GM21360 (cell line): ENCODE results near the gene SRGAP2B.
A peak's percentile ranks its signal among the peaks of the same experiment; 100 is the strongest.
"Not testable (repeated sequence)": the region's sequence is repeated elsewhere in the genome, so short reads cannot be mapped to it uniquely, and the experiment has no call there.

ENCODE experiments used
- ATAC-seq: cut with Tn5 transposase; IDR thresholded peaks from one replicate; pipeline ENCODE4 v1.9.1; 2021; ENCODE audit warnings: mild to moderate bottlenecking, moderate library complexity; ENCODE audit not compliant: unreplicated experiment

Gene SRGAP2B

GRCh38 chr1:144961604-144962583, 133.2 kb downstream of the SRGAP2B start:
- not testable (repeated sequence) for ATAC-seq

DNA sequence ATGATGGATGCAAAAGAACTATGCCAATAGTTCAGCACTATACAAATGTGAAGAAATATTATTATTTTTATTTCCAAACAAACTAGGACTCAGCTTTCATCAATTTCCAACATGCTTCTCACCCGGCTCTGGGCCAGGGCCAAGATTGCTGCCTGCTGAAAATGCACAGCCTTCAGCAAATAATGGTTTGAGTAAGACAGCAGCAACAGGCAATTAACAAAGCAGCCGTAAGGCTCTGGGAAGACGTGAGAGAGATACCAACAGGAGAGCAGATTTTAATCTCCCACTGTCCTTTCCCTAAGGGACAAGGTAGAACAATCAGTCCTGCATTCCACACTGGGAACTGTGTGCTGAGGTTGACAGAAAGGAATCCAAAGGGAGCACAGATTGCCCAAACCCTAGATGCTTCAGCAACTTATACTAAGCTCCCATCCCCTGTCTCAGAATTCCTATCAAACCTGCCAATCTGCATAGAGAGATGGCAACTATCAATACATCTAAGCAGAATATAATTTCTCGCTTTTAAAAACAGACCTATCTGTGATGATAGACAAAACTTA, 134.1 kb downstream of the SRGAP2B start:
- not testable (repeated sequence) for ATAC-seq

DNA sequence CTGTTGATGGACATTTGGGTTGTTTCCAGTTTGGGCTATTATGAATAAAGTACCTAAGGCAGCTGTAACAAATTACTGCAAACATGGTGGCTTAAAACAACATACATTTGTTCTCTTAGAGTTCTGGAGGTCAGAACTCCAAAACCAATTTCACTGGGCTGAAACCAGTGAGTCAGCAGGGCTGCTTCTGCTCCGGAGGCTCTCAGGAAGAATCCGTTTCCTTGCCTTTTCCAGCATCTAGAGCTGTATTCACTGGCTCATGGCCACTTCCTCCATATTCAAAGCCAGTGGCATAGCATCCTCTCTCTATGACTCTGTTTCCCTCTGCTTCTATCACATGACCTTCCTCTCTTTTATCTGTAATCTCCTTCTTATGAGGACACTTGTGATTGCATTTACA, 146.7 kb downstream of the SRGAP2B start:
- not testable (repeated sequence) for ATAC-seq

DNA sequence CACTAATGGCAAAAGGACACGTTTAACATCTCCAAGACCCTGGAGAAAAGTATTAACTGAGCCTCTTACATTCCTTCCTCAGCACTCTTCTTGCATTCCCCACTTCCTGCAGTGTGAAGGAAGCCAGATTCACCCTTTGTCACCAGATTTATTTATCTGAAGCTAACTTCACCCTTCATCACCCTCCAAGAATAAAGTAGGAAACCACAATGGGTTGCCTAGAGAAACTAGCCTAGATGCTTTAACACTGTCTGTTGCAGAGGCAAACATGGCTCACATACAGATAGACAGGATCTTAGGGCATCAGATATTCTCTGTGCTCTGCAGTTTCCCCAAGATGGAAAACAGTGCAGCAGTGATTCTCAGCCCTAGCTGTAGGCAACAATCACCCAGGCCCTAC, 147.6 kb downstream of the SRGAP2B start:
- not testable (repeated sequence) for ATAC-seq

- not testable (repeated sequence) for ATAC-seq
Observed at GRCh38 chr1:144946525-144947480, 148.3 kb downstream of the SRGAP2B start.

DNA sequence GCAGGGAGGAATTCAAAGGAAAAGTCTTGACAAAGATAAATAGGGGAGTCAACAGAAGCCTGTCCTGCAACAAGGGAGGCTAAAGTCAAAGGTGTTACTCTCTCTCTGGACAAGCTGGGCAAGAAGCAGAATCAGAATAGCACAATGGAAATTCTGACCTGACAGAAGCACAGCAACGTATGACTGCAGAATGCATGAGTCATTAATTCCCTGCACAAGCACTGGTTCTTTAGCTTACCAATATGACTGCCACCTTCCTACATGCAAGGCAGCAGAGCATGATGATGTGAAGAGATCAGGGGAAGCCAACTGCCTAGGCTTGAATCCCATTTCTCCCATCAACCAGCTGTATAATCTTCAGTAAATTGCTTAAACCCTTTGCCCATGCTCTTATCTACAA, 153.4 kb downstream of the SRGAP2B start:
- not testable (repeated sequence) for ATAC-seq

- peak; percentile 67 for ATAC-seq
Observed at GRCh38 chr1:144940054-144940453, 155.1 kb downstream of the SRGAP2B start.

GRCh38 chr1:144938627-144939026, 156.5 kb downstream of the SRGAP2B start:
- not testable (repeated sequence) for ATAC-seq

GRCh38 chr1:144936186-144936732, 158.9 kb downstream of the SRGAP2B start:
- not testable (repeated sequence) for ATAC-seq

DNA sequence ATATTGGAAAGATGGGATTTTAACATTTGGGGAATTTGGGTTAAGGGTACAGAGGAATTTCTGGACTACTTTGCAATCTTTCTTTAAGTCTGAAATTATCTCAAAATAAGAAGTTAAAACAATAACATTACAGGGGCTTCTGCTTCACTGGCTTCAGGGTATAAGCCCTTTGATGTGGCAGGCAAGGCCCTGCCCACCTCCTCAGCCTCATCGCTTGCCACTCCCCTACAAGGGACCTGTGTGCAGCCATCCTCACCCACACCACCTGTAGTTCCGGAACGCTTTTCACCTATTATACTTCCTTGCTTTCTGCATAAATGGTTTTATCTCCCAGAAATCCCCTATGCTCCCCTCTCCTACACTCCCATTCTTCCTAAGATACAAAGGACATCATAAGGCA, 159.8 kb downstream of the SRGAP2B start:
- not testable (repeated sequence) for ATAC-seq

- not testable (repeated sequence) for ATAC-seq
Observed at GRCh38 chr1:144933014-144933413, 162.1 kb downstream of the SRGAP2B start.

DNA sequence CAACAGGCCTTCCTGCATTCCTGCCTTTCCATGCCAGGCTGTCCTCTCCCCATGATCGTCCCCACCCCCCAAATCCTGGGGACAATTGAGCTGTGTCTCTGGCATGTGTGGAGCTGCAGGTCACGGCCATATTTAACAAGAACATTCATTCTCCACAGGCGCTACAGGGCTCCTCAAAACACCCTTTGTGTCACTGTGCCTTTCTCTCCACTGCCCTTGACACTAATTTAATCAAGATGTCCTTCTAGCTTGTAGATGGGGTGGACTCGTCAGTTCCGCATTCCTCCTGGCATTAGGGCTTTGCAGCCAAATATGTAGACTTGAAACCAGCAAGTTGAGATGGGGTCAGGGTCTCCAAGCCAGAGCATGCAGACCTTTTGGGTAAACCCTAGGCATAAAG, 163.0 kb downstream of the SRGAP2B start:
- ATAC-seq = not testable (repeated sequence)

GRCh38 chr1:144931553-144931952, 163.6 kb downstream of the SRGAP2B start:
- ATAC-seq = not testable (repeated sequence)

DNA sequence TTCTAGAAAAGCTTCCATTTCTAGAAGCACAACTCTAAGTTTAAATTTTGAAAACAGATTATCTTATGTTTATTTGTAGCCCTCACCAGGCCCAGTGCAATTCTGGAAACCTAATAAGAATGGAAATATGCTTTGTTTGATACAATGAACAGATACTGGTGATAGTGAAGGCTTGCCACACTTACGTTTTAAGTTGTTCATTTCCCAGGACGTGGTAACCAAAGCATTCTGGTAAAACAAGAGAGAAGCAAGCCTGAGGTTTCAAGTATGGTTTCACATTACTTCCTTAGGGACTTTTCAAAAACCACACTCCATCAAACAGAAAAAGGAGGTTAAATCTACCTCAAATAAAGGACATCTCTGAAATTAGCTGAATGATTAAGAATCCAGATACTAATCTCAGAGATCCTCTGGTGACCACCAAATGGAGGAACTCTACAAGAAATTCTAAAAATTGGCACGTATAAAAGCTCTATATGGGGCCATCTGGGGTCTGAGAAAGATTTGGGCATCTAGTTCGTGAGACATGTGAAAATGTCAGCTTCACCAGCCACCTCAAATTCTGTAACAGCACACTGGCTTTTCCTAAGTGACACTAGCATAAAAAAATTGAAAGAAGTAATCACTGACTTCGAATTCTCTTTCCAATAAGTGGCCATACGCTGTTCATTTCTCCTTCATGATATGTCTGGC, 164.9 kb downstream of the SRGAP2B start:
- not testable (repeated sequence) for ATAC-seq

DNA sequence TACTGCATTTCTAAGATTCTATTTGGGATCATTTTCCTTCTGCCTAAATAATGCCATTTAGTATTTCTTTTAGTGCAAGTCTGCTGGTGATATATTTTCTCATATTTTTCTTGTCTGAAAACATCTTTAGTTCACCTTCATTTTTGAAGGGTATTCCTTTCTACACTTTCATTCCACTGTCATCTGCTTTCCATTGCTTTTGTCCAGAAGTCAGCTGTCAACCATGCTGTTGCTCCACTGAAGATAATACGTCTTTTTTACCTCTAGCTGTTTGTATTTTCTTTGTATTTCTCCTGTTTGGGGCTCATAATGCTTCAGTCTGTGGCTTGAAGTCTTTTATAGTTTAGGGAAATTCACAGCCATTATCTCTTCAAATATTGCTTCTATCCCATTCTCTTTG, 167.8 kb downstream of the SRGAP2B start:
- ATAC-seq = not testable (repeated sequence)

DNA sequence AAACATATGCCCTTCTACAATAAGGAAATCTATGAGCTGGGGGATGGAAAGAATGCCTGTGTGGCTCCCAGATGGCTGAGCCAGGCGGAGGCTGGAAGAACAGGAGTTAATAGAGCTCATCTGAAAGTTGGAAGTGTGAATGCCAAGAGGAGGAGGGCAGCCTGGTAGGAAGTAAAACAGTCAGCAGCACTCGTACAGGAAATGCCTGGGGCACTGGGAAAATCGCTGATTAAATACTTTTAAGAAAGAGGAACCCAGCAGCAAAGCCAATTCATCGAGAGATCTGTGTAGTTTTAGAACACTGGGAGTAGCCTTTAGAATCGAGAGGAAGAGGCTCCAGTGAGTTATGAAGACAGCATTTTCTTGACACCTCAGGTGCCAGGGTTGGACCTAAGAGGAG, 171.5 kb downstream of the SRGAP2B start:
- not testable (repeated sequence) for ATAC-seq

GRCh38 chr1:144922785-144923184, 172.3 kb downstream of the SRGAP2B start:
- not testable (repeated sequence) for ATAC-seq

DNA sequence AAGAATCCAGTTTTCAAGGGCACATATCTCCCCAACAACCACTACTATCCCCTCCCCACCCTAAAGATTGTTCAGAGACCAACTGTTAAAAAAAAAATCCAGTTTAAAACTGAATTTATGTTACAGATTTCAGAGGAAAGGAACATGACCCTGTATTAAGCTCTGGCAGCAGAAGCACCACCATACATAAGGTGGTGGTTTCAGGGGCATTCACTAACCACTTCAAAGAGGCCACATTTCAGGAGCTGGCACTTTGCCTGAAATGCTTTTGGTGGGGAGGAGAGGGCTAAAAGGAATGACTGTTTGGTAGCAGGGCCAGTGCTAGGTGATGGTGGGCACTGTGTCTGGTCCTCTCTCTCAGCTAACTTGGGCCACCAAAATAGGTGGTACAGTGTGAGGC, 176.0 kb downstream of the SRGAP2B start:
- ATAC-seq = not testable (repeated sequence)

DNA sequence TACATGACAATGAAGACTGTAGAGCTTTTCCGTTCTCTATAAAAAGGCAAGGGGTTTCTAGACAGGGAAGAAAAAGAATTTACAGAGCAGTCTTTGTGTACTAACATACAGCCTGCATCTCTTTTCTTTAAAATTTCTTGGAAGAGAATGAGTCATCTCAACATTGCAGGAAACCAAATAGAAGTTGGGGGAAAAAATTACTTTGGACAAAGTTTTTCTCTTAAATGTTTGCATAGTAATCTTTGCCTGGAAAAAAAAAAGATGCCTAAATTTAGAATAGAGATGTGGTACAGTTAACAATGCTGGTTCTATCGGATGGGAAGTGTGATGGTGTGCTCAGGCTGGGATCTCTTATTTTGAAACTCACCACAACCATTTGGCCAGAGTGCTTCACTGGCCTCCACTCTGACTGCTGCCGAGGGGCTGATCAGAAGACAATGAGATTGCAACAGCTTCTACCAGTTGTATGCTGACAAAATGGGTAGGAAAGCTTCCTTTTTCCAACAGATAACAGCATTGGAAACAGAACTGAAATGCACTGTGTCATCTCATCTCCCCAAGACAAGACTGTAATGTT, 177.0 kb downstream of the SRGAP2B start:
- not testable (repeated sequence) for ATAC-seq
